Calu3 (cell line): ENCODE data around the gene IL1R2. TPM values are rescaled to one million over a fixed set of nuclear protein-coding genes. Genes with fewer than 3 reads are reported as not detected.

Experiments used
- BruUV-seq: library from RNA; stranded (reverse); fragments of 400-500 nt; replicated peaks from 2 replicates; lab custom pipeline; 2021; lab: Mats Ljungman, UMichigan
- CTCF ChIA-PET: fragments of 300-600 bp; sonication (Branson Sonifier 250); formaldehyde crosslinking; loops from one replicate; lab custom pipeline; 2022; ENCODE audit warnings: antibody characterized with exemption; lab: Charles Lee
- DNase-seq: peaks from one replicate; pipeline ENCODE4 v3.0.0; 2022
- H3K27ac Mint-ChIP-seq: one replicate; pipeline ENCODE4 v1.8.0; 2022; ENCODE audit warnings: mixed read lengths; ENCODE audit not compliant: unreplicated experiment
- H3K27me3 Mint-ChIP-seq: one replicate; pipeline ENCODE4 v1.8.0; 2022; ENCODE audit warnings: mixed read lengths; ENCODE audit not compliant: unreplicated experiment
- H3K36me3 Mint-ChIP-seq: one replicate; pipeline ENCODE4 v1.8.0; 2022; ENCODE audit warnings: mild to moderate bottlenecking, moderate library complexity, mixed read lengths; ENCODE audit not compliant: insufficient read depth, unreplicated experiment
- H3K4me1 Mint-ChIP-seq: one replicate; pipeline ENCODE4 v1.8.0; 2022; ENCODE audit warnings: mild to moderate bottlenecking, low read depth, mixed read lengths; ENCODE audit not compliant: unreplicated experiment
- H3K4me3 Mint-ChIP-seq: one replicate; pipeline ENCODE4 v1.8.0; 2022; ENCODE audit warnings: mild to moderate bottlenecking, low read depth, moderate library complexity, mixed read lengths; ENCODE audit not compliant: unreplicated experiment
- H3K9me3 Mint-ChIP-seq: one replicate; pipeline ENCODE4 v1.8.0; 2022; ENCODE audit warnings: low read depth, mixed read lengths; ENCODE audit not compliant: unreplicated experiment
- CTCF ChIP-seq: fragments of 200-600 bp; IDR thresholded peaks from one replicate; pipeline ENCODE4 v1.8.0; 2022; ENCODE audit warnings: antibody characterized with exemption; ENCODE audit not compliant: unreplicated experiment
- intact Hi-C: fragments of 100-400 bp; cut with micrococcal nuclease; formaldehyde crosslinking; loops from one replicate; pipeline ENCODE4 v1.10.0; 2022; ENCODE audit not compliant: unreplicated experiment
- total RNA-seq: library from RNA; stranded (reverse); gene quantifications from 2 replicates; pipeline ENCODE4 v1.2.3, GENCODE V29; 2022

IL1R2 gene
- total RNA-seq, 1 experiment from 2014 or later, result not detected

DNA sequence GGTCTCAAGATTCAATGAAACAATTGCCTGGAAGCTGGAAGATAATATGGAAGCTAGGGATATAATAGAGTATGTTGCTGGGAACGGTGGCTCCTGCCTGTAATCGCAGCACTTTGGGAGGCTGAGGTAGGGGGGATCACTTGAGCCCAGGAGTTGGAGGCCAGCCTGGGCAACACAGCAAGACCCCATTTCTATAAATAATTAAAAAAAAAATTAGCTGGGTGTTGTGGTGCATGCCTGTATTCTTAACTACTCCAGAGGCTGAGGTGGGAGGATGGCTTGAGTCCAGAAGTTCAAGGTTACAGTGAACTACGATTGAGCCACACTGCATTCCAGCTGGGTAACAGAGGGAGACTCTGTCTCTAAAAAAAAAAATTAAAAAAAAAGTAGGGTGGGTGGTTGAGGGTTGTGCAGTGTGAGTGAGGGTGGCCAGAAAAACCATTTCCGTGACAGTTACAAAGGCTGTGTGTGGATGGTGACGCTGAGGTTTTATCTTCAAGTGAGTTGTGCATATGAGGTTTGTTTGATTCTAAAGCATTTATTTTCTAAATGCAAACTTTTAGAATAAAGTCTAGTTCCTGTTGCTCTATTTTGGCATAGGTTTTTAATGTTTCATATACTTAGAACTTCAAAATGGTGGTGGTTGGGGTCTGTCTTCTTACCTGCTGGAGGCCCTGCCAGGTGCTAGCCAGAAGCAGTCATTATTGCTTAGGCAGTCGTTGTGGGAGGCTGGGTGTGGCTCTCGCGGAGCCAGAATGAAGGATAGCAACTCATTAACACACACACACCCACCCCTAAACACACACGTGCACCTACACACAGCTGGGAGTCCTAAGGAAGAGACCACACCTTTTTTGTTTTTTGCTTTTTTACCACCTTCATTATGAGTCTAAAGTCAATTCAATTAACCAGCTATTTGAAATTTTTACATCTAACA lies 4.7 kb upstream of the IL1R2 start:
- Mint-ChIP-seq H3K9me3 (no peaks in the 10 kb centered on the region), H3K27ac (no peak overlapping the region), H3K4me1 (peaks cover 16% of the 10 kb centered on the region), H3K36me3 (no peaks in the 10 kb centered on the region), H3K4me3 (no peak overlapping the region), H3K27me3 (peaks cover 16% of the 10 kb centered on the region)
- no peak for TF ChIP-seq CTCF
- intact Hi-C loops, result no loop called here
- no TSS peak for BruUV-seq
- CTCF ChIA-PET, result no interaction called here
- no peak for DNase-seq

DNA sequence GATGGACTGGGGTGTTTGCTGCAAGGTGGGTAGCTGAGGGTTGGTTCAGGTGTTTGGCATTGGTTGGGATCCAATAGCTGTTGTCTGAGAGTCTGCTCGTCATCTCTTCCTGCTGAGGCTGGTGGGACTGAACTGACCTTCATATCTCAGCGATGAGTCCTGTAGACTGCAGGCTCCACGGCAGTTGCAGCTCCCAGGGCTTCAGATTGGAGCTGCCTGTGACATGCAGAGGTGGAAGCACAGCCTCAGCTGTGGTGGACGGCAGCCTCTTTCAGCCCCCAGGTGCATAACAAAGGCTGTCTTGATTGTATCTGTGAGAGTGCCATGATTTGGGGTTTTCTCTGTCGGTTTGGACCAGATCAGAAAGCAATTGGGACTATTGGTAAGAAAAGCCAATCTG lies 3.9 kb upstream of the IL1R2 start:
- no peaks in the 10 kb centered on the region for H3K36me3 Mint-ChIP-seq
- CTCF ChIA-PET, result interaction anchor here (0.5 kb wide), 1 partner anchor 21 kb away, joined by 6 read pairs; no protein-coding TSS in a partner anchor
- no peak for TF ChIP-seq CTCF
- H3K27ac Mint-ChIP-seq, result no peak overlapping the region
- H3K9me3 Mint-ChIP-seq, result no peaks in the 10 kb centered on the region
- no peak overlapping the region for H3K4me3 Mint-ChIP-seq
- peaks cover 24% of the 10 kb centered on the region for H3K27me3 Mint-ChIP-seq
- intact Hi-C loops, result no loop called here
- H3K4me1 Mint-ChIP-seq, result peaks cover 20% of the 10 kb centered on the region
- DNase-seq, result no peak
- no TSS peak for BruUV-seq

DNA sequence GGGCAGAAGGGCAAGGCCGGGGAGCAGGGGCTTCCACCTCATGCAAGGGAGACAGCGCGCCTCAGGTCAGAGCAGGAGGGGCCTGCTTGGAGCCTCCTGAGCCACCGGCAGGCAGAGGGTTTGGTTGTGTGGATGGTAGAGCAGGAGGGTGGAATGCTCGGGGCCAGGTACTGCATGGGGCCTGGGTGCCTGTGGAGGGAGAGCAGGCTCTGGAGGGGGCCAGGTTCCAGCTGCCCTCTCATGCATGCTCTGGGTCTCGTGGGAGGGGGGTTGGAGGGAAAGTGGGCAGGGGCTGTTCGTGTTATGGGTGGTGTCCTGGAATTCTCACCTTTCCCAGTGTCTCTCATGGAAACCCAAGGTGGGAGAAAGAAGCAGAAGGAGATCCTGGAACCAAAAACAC lies 3.2 kb upstream of the IL1R2 start:
- DNase-seq, result no peak
- no peak for TF ChIP-seq CTCF
- BruUV-seq, result no TSS peak
- Mint-ChIP-seq H3K27ac (no peak overlapping the region), H3K9me3 (no peaks in the 10 kb centered on the region), H3K36me3 (no peaks in the 10 kb centered on the region), H3K4me3 (no peak overlapping the region), H3K27me3 (peaks cover 31% of the 10 kb centered on the region), H3K4me1 (peaks cover 20% of the 10 kb centered on the region)
- intact Hi-C loops, result no loop called here
- CTCF ChIA-PET, result no interaction called here

DNA sequence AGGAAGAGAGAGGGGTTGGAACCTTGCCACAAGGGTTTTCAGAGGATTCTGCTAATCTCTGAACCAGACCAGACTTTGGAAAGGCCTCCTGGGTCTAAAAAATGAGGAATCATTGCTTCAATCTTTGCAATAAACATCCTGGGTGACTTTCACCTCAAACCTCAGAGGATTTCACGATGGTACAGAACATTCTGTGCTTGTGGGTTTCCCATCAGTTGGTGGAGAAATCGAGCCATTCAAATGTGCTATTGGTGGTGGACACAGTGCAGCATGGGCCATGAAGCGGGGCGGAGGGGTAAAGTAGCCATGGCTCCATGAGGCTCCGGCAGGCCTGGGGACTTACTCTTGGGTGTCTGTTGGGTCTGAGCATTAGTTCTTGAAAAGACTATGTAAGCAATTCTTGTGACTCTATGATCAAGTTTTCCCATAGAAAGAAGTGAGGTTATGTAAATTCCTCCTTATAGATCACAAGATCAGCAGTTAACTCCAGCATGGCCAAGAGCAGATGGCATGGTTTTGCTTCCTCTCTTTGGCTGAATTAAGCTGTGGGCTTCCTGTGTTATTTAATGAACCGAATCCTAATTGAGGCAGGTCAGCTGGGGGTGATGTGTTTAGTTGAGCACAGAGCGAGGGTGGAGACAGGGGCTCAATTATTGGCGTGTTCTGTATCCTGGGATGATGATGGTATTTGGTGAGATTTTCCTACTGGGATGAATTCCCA lies 1.9 kb upstream of the IL1R2 start:
- Mint-ChIP-seq H3K4me1 (peaks cover 20% of the 10 kb centered on the region), H3K4me3 (no peak overlapping the region), H3K27me3 (peaks cover 44% of the 10 kb centered on the region), H3K36me3 (no peaks in the 10 kb centered on the region), H3K27ac (no peak overlapping the region), H3K9me3 (no peaks in the 10 kb centered on the region)
- intact Hi-C loops, result loop anchor here (10.0 kb wide), 1 partner anchor 105 kb away; no protein-coding TSS in a partner anchor
- CTCF ChIA-PET, result interaction anchor here (0.6 kb wide), 1 partner anchor 9 kb away, joined by 3 read pairs; no protein-coding TSS in a partner anchor
- no TSS peak for BruUV-seq
- TF ChIP-seq CTCF, result no peak
- no peak for DNase-seq
